DMS53 treated with DMSO at 0.1 percent for 48 hours (cell line): ENCODE results near the gene BPTF.
"Not testable (repeated sequence)": the region's sequence is repeated elsewhere in the genome, so short reads cannot be mapped to it uniquely, and the experiment has no call there.

Experiments
- DNase-seq: peaks from one replicate; lab custom pipeline; 2025; ENCODE audit not compliant: unreplicated experiment; lab: John Stamatoyannopoulos, UW

BPTF gene

GRCh38 chr17:67999291-67999911 lies 174.1 kb downstream of the BPTF start:
- peak; percentile 54 for DNase-seq

GRCh38 chr17:68004201-68004600 lies 178.9 kb downstream of the BPTF start:
- no peak for DNase-seq

- no peak for DNase-seq
Measured at GRCh38 chr17:68006797-68007196, 181.5 kb downstream of the BPTF start.

GRCh38 chr17:68011199-68011665 lies 185.9 kb downstream of the BPTF start:
- peak; percentile 50 for DNase-seq

GRCh38 chr17:68013385-68013784 lies 188.1 kb downstream of the BPTF start:
- DNase-seq, result no peak

GRCh38 chr17:68015081-68015723 lies 189.9 kb downstream of the BPTF start:
- DNase-seq, result no peak

GRCh38 chr17:68016838-68017237 lies 191.5 kb downstream of the BPTF start:
- no peak for DNase-seq

GRCh38 chr17:68018493-68018892 lies 193.2 kb downstream of the BPTF start:
- not testable (repeated sequence) for DNase-seq

GRCh38 chr17:68019336-68019674 lies 194.0 kb downstream of the BPTF start:
- no peak for DNase-seq

- peak; percentile 87 for DNase-seq
Measured at GRCh38 chr17:68019675-68020408, 194.5 kb downstream of the BPTF start.

GRCh38 chr17:68020409-68020756 lies 195.1 kb downstream of the BPTF start:
- DNase-seq, result peak; percentile 58

GRCh38 chr17:68020791-68021190 lies 195.5 kb downstream of the BPTF start:
- not testable (repeated sequence) for DNase-seq

GRCh38 chr17:68021963-68022362 lies 196.7 kb downstream of the BPTF start:
- no peak for DNase-seq

- DNase-seq, result not testable (repeated sequence)
Measured at GRCh38 chr17:68022547-68022946, 197.2 kb downstream of the BPTF start.

GRCh38 chr17:68029512-68030215 lies 204.4 kb downstream of the BPTF start:
- DNase-seq, result peak; percentile 41
